Measurements from ENCODE around the gene P2RY6.
"Not testable (repeated sequence)": the region's sequence is repeated elsewhere in the genome, so short reads cannot be mapped to it uniquely, and the experiment has no call there.

The P2RY6 gene

GRCh38 chr11:73260127-73260457, 12.0 kb upstream of the P2RY6 start:
- DNase-seq (ENCODE audit: low read depth) = no peak

GRCh38 chr11:73262851-73263495, 9.2 kb upstream of the P2RY6 start:
- no peak for DNase-seq (ENCODE audit: low read depth)

- no peak for DNase-seq (ENCODE audit: low read depth)
Measured at GRCh38 chr11:73263640-73264039, 8.5 kb upstream of the P2RY6 start.

- DNase-seq (ENCODE audit: low read depth) = no peak
Measured at GRCh38 chr11:73265278-73265810, 6.8 kb upstream of the P2RY6 start.

- DNase-seq (ENCODE audit: low read depth) = no peak
Measured at GRCh38 chr11:73265853-73266645, 6.1 kb upstream of the P2RY6 start.

- no peak for DNase-seq (ENCODE audit: low read depth)
Measured at GRCh38 chr11:73266646-73267020, 5.5 kb upstream of the P2RY6 start.

GRCh38 chr11:73267122-73267846, 4.9 kb upstream of the P2RY6 start:
- DNase-seq (ENCODE audit: low read depth) = no peak

- DNase-seq (ENCODE audit: low read depth) = no peak
Measured at GRCh38 chr11:73267906-73268540, 4.1 kb upstream of the P2RY6 start.

- DNase-seq (ENCODE audit: low read depth) = no peak
Measured at GRCh38 chr11:73268671-73269271, 3.4 kb upstream of the P2RY6 start.

GRCh38 chr11:73269459-73270015, 2.6 kb upstream of the P2RY6 start:
- no peak for DNase-seq (ENCODE audit: low read depth)

- no peak for DNase-seq (ENCODE audit: low read depth)
Measured at GRCh38 chr11:73270016-73270854, 1.9 kb upstream of the P2RY6 start.

- no peak for DNase-seq (ENCODE audit: low read depth)
Measured at GRCh38 chr11:73270855-73271477, 1.2 kb upstream of the P2RY6 start.

- DNase-seq (ENCODE audit: low read depth) = not testable (repeated sequence)
Measured at GRCh38 chr11:73271478-73271865, 666 bp upstream of the P2RY6 start.

GRCh38 chr11:73272680-73273038, 521 bp downstream of the P2RY6 start:
- DNase-seq (ENCODE audit: low read depth) = no peak

- DNase-seq (ENCODE audit: low read depth) = no peak
Measured at GRCh38 chr11:73273222-73273895, 1.2 kb downstream of the P2RY6 start.

- DNase-seq (ENCODE audit: low read depth) = not testable (repeated sequence)
Measured at GRCh38 chr11:73274191-73274590, 2.1 kb downstream of the P2RY6 start.

- no peak for DNase-seq (ENCODE audit: low read depth)
Measured at GRCh38 chr11:73274722-73275380, 2.7 kb downstream of the P2RY6 start.

- DNase-seq (ENCODE audit: low read depth) = no peak
Measured at GRCh38 chr11:73275381-73275750, 3.2 kb downstream of the P2RY6 start.

- no peak for DNase-seq (ENCODE audit: low read depth)
Measured at GRCh38 chr11:73277467-73277866, 5.3 kb downstream of the P2RY6 start.
